Gastroesophageal sphincter (tissue), 3 donors: ENCODE measurements around the gene CC2D1A.

Source experiments
- CTCF ChIP-seq, 4 experiments: fragments of 200-600 bp in 2 of 4; fragments of 450-650 bp in 2 of 4; sonication (generic) in 1 of 4; IDR thresholded peaks; one replicate each; pipeline ENCODE4 v1.5.1; 2017 to 2019; ENCODE audit warnings: antibody characterized with exemption in 4 of 4, mild to moderate bottlenecking in 2 of 4, moderate library complexity in 2 of 4
- EP300 ChIP-seq: sonication (generic); formaldehyde crosslinking; IDR thresholded peaks from one replicate; pipeline ENCODE4 v1.6.1; 2017; ENCODE audit warnings: antibody characterized with exemption, mild to moderate bottlenecking

- TF ChIP-seq CTCF (IDR thresholded peaks at IDR 0.05), result no peak
- no peak for TF ChIP-seq EP300
These were observed 46.3 kb downstream of the CC2D1A start, which contains the start of gene DCAF15 for GRCh38 chr19:13952154-13952930.
